Adrenal gland (tissue), 12 donors: Measurements from ENCODE around the gene MYH7. TPM values are rescaled to one million over a fixed set of nuclear protein-coding genes. Genes with fewer than 3 reads are reported as not detected.
A peak's percentile ranks its signal among the peaks of the same experiment; 100 is the strongest.

Source experiments
- DNase-seq, 7 donors: peaks; one replicate each; pipeline ENCODE4 v3.0.0-alpha.2; 2019 to 2020
- H3K27ac ChIP-seq, 5 donors: fragments of 200-600 bp; sonication (generic) in 4 of 5; 1 replicate in 3 of 5; 2 replicates in 2 of 5; pipeline versions ENCODE4 v1.5.1 to v1.8.0; 2016 to 2020; ENCODE audit warnings: mild to moderate bottlenecking in 1 of 5
- H3K27me3 ChIP-seq: fragments of 200-600 bp; 2 replicates; pipeline ENCODE4 v1.8.0; 2021
- H3K36me3 ChIP-seq, 2 donors: fragments of 200-600 bp; replicated peaks in 1 of 2; 1 replicate in 1 of 2; 2 replicates in 1 of 2; pipeline versions ENCODE4 v1.5.1 to v1.8.0; 2018 to 2022
- H3K4me1 ChIP-seq, 2 donors: fragments of 200-600 bp; replicated peaks in 1 of 2; 1 replicate in 1 of 2; 2 replicates in 1 of 2; pipeline versions ENCODE4 v1.5.1 to v1.8.0; 2018 to 2021
- H3K4me3 ChIP-seq, 4 donors: fragments of 200-600 bp; sonication (generic) in 3 of 4; one replicate each; pipeline ENCODE4 v1.5.1; 2016 to 2018
- H3K9me3 ChIP-seq, 3 donors: fragments of 200-600 bp; sonication (generic) in 1 of 3; replicated peaks in 1 of 3; 1 replicate in 2 of 3; 2 replicates in 1 of 3; pipeline versions ENCODE4 v1.5.1 to v1.8.0; 2016 to 2021
- CTCF ChIP-seq, 6 experiments: fragments of 450-650 bp in 4 of 6; fragments of 200-600 bp in 2 of 6; sonication (generic) in 1 of 6; IDR thresholded peaks; 1 replicate in 5 of 6; 2 replicates in 1 of 6; pipeline versions ENCODE4 v1.5.1 to v1.8.0; 2016 to 2021; ENCODE audit warnings: antibody characterized with exemption in 6 of 6, mild to moderate bottlenecking in 2 of 6, moderate library complexity in 1 of 6
- POLR2A ChIP-seq, 2 donors: fragments of 450-650 bp; IDR thresholded peaks; one replicate each; pipeline ENCODE4 v1.6.1; 2017; ENCODE audit warnings: antibody characterized with exemption in 2 of 2, mild to moderate bottlenecking in 2 of 2, moderate library complexity in 1 of 2
- WGBS, 4 donors: extraction: QIAGEN DNeasy Blood & Tissue Kit in 2 of 4; methylation state at CpG; one replicate each; pipeline versions ENCODE4 v1.1.5 to v1.1.7; 2013 to 2017; 5-methylcytosine and 5-hydroxymethylcytosine counted together
- intact Hi-C, 2 donors: fragments of 100-400 bp; cut with DNase I; formaldehyde crosslinking; loops; one replicate each; pipeline versions ENCODE4 v1.14.1 to v1.15.0; 2022 to 2023
- polyA plus RNA-seq, 3 donors: library from polyadenylated mRNA; stranded (reverse); fragments of 200-250 nt in 2 of 3; fragments of 350-450 nt in 1 of 3; fragmentation: Illumina TruSeq in 1 of 3; extraction: RNeasy Lipid Tissue Mini Kit (QIAGEN cat#74804) in 1 of 3; gene quantifications; one replicate each; pipeline ENCODE4 v1.2.3, GENCODE V29; 2013 to 2014
- total RNA-seq, 9 donors: library from RNA; depleted of rRNA in 4 of 9; stranded (reverse); fragments of >200 nt in 4 of 9; fragments of 120-200 nt in 1 of 9; fragmentation: NEBNext Ultra II Directional in 1 of 9; extraction: Animal tissue kit (Norgen Biotek cat#: 25700) in 1 of 9; gene quantifications; one replicate each; pipeline versions ENCODE4 v1.1.0 to v1.2.4, GENCODE V29; 2013 to 2023
- donor health status: healthy with polysubstance abuse.
- donor health status: Bipolar disorder and iron deficiency.
- donor health status: DM: yes; HTN: yes; CAD: no.
- donor health status: DM: no; HTN: no; CAD: no.
- donor health status: DM: no; HTN: no; CAD: no.
- donor health status: DM: yes; HTN: yes; CAD: no.

Gene MYH7
- total and polyA plus RNA-seq, 12 donors, result 0.06 to 7.1 (median 0.64) TPM; not detected in 4

GRCh38 chr14:23409966-23410635, 25.4 kb downstream of the MYH7 start:
- no peaks in the 10 kb centered on the region for H3K9me3 ChIP-seq
- no peaks in the 10 kb centered on the region for H3K4me1 ChIP-seq
- no peak overlapping the region for H3K4me3 ChIP-seq
- TF ChIP-seq POLR2A (IDR thresholded peaks at IDR 0.05) (no peak), CTCF (IDR thresholded peaks at IDR 0.05) (no peak)
- intact Hi-C loops, result no loop called here
- no peaks in the 10 kb centered on the region for H3K36me3 ChIP-seq
- 77 to 81% (median 79%) methylated on average over 10 to 14 of the region's 14 CpGs for WGBS, 4 donors
- no peak overlapping the region for H3K27ac ChIP-seq
- DNase-seq, result peak in 2 of 7 donors; percentile 2 to 89
- no peaks in the 10 kb centered on the region for H3K27me3 ChIP-seq

GRCh38 chr14:23409475-23409874, 26.0 kb downstream of the MYH7 start:
- Histone ChIP-seq H3K9me3 (no peaks in the 10 kb centered on the region), H3K4me3 (no peak overlapping the region), H3K4me1 (no peaks in the 10 kb centered on the region), H3K27me3 (no peaks in the 10 kb centered on the region), H3K27ac (no peak overlapping the region), H3K36me3 (no peaks in the 10 kb centered on the region)
- TF ChIP-seq CTCF (IDR thresholded peaks at IDR 0.05) (no peak), POLR2A (IDR thresholded peaks at IDR 0.05) (no peak)
- no peak for DNase-seq
- intact Hi-C loops, result no loop called here
- WGBS, 4 donors, result 73 to 100% (median 85%) methylated on average over 1 to 2 of the region's 2 CpGs

GRCh38 chr14:23408307-23408630, 27.2 kb downstream of the MYH7 start:
- H3K27ac ChIP-seq, result no peak overlapping the region
- WGBS, 4 donors, result 55 to 65% (median 61%) methylated on average over 5 of the region's 5 CpGs
- no peaks in the 10 kb centered on the region for H3K36me3 ChIP-seq

More at GRCh38 chr14:23408307-23408630, 27.2 kb downstream of the MYH7 start:
- TF ChIP-seq CTCF (IDR thresholded peaks at IDR 0.05) (no peak), POLR2A (IDR thresholded peaks at IDR 0.05) (no peak)
- DNase-seq, result no peak
- Histone ChIP-seq H3K9me3 (no peaks in the 10 kb centered on the region), H3K4me3 (no peak overlapping the region), H3K4me1 (no peaks in the 10 kb centered on the region), H3K27me3 (no peaks in the 10 kb centered on the region)
- intact Hi-C loops, result no loop called here
